ENCODE results near the gene FZR1. TPM values are rescaled to one million over a fixed set of nuclear protein-coding genes. Genes with fewer than 3 reads are reported as not detected.
A peak's percentile ranks its signal among the peaks of the same experiment; 100 is the strongest.

The FZR1 gene
- total RNA-seq, 1 donor from 2014 or later: 31.0 TPM

GRCh38 chr19:3471954-3472655 lies 34.0 kb upstream of the FZR1 start:
- no peak for FAIRE-seq
- DNase-seq (ENCODE audit: low spot score in 2 of 2): peak in 1 of 2 donors; percentile 57

DNA sequence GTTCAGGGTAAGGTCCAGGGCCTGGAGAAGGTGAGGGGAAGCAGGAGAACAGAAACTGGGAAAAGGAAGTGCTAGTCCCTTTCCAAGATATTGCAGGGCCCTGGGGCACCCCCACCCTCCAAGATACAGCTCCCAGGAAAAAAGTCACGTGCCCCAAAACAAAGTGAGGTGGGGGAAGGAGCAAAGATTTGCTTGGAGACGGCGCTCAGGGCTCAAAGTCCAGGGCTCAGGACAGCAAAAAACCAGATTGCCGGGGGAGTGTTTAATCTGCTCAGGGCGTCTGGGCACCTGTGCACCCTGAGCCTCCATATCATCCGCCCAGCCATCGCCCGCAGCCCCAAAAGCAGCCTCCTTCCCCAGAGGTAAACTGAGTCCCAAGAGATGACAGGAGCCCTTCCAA lies 32.1 kb upstream of the FZR1 start:
- FAIRE-seq (no peak), DNase-seq (ENCODE audit: low spot score in 2 of 2) (no peak)

DNA sequence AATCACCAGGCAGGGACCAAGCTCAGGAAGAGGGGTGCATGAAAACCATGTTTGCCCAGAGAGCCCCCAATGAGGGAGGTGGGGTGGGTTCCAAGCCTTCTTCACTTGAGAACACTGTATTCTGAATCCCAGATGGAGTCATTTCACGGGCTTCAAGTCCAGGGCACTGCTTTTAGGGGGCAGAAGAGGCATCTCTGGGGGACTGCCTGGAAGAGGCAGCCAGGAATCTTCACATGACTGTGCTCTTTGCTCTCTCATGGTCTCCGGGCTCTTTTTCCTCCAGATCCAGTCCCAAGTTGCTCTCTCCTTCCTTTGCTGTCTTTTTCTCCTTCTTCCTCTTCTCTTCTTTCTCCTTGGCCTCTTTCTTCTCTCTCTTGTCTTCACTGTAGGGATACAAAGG lies 31.5 kb upstream of the FZR1 start:
- FAIRE-seq: no peak
- DNase-seq (ENCODE audit: low spot score in 2 of 2): no peak

GRCh38 chr19:3475449-3475848 lies 30.7 kb upstream of the FZR1 start:
- DNase-seq (ENCODE audit: low spot score in 2 of 2): no peak
- FAIRE-seq: no peak

GRCh38 chr19:3476830-3477229 lies 29.3 kb upstream of the FZR1 start:
- FAIRE-seq (no peak), DNase-seq (ENCODE audit: low spot score in 2 of 2) (no peak)

GRCh38 chr19:3477506-3477905 lies 28.6 kb upstream of the FZR1 start:
- FAIRE-seq (no peak), DNase-seq (ENCODE audit: low spot score in 2 of 2) (no peak)

DNA sequence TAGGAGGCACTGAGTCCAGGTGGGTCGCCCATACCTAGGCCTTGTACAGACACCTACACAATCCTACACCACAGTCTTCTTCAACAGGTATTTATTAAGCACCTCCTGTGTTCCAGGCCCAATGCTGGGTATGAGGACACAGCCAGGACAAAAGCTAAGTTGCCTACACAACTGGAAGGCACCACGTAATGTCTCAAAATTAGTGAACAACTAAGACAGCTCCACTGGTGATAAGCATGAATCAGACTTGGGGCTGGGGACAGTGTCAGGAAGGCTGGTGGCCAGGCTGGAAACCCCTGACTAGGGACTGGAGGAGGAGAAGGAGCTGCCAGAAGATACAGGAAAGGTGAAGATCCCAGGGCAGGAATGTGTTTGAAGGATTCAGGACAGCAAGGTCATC lies 28.2 kb upstream of the FZR1 start:
- DNase-seq (ENCODE audit: low spot score in 2 of 2): no peak
- FAIRE-seq: no peak

DNA sequence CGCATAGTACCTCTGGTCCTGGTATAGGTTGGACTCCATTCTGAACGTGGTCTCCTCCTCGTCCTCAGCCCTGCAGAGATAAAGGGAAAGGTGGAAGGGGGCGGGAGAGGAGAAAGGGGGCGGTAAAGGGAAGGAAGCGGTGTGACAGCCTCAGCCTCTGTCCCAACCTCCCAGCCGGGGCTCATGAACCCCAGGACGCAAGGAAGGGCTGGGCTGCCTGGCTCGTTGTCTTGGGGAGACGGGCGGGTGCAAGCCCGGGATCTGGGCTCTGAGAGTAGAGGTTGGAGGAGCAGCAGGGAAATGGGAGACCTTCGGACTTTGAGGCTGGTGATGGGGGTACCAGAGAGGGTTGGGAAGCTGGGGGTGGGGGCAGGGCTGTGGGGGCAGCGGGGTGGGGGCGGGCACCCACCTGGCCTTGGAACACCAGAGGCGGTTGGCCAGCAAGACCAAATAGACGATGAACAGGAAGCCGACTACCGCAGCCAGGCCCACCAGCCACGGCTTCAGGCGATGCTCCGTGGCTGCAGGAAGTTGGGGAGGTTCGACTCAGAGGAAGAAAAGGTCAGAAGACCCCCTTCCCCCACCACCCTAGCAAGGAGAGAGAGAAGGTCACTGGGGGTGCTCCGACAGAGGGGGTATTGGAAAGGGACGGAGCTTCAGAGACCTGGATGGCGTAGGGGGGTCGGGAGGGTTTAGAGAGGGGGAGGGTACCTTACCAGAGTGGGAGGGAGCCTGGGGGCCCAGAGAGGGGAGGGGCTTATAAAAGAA lies 27.5 kb upstream of the FZR1 start:
- FAIRE-seq: no peak
- DNase-seq (ENCODE audit: low spot score in 2 of 2): no peak

DNA sequence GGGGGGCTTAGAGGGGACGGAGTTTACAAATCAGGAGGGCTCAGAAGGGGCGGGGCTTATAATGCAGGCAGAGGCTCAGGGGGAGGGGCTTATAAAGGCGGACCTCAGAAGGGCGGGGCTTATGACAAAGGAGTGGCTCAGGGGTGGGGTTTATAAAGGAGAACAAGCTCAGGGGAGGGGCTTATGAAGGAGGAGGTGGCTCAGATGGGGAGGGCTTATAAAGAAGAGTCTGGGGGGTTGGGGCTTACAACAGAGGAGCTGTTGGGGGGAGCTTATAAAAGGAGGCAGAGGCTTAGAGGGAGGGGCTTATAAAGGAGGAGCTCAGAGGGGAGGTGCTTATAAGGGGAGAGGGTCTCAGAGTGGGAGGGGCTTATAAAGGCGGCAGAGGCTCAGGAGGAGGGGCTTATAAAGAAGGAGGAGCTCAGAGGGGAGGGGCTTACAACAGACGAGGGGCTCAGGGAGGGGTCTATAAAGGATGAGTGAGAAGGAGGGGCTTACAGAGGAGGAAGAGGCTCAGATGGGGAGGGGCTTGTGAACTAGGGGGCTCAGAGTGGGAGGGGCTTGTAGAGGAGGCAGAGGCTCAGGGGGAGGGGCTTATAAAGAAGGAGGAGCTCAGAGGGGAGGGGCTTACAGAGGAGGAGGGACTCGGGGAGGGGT lies 26.8 kb upstream of the FZR1 start:
- DNase-seq (ENCODE audit: low spot score in 2 of 2) (no peak), FAIRE-seq (no peak)

DNA sequence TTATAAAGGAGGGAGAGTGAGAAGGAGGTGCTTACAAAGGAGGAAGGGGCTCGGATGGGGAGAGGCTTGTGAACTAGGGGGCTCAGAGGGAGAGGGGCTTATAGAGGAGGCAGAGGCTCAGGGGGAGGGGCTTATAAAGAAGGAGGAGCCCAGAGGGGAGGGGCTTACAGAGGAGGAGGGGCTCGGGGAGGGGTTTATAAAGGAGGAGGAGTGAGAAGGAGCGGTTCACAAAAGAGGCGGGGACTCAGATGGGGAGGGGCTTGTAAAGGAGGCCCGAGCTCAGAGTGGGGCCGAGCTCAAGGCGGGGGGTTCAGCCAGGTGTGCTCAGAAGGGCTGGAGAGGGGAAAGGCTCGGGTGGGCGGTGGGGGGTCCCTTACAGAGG lies 26.3 kb upstream of the FZR1 start:
- DNase-seq (ENCODE audit: low spot score in 2 of 2): no peak
- FAIRE-seq: no peak

- DNase-seq (ENCODE audit: low spot score in 2 of 2): no peak
- FAIRE-seq: no peak
These were observed 25.6 kb upstream of the FZR1 start, which contains the start of gene SMIM24 for GRCh38 chr19:3480383-3481091. Gene SMIM24, minus strand, starts transcription at chr19:3480525. Its CDS starts 62 bp downstream, at chr19:3480463.

DNA sequence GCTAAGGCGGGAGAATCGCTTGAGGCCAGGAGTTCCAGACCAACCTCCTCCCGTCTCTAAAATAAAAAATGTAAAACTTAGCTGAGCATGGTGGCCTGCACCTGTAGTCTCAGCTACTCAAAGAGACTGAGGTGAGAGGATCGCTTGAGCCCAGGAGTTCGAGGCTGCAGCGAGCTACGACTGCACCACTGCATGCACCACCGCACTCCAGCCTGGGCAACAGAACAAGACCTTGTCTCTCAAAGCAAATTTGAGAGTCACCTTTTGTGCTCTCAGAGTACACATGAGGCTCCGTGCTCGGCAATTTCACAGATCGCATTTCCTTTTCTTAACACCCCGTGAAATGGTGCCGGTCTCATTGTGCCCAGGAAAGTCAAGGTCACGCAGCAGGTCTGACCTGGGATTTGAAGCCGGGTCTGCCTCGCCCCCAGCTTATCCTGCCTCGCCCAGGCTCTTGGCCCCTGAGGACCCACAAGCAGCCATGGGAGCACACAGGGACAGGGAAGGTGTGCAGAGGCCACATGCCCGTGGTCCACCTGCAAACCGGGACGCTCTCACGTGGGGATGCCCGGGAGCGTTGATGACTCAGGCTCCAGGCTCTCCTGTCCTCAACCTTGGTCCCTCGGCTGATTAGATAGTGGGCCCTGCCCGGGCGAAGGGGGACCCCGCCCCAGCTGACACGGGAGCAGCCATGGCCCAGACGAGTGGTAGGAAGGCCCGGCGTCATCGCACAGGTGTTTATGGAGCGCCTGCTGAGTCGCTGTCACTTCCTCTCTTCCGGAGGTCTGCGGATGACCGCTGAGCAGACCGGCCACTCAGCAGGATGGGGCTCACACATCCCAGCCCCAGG lies 24.6 kb upstream of the FZR1 start:
- FAIRE-seq (no peak), DNase-seq (ENCODE audit: low spot score in 2 of 2) (no peak)

DNA sequence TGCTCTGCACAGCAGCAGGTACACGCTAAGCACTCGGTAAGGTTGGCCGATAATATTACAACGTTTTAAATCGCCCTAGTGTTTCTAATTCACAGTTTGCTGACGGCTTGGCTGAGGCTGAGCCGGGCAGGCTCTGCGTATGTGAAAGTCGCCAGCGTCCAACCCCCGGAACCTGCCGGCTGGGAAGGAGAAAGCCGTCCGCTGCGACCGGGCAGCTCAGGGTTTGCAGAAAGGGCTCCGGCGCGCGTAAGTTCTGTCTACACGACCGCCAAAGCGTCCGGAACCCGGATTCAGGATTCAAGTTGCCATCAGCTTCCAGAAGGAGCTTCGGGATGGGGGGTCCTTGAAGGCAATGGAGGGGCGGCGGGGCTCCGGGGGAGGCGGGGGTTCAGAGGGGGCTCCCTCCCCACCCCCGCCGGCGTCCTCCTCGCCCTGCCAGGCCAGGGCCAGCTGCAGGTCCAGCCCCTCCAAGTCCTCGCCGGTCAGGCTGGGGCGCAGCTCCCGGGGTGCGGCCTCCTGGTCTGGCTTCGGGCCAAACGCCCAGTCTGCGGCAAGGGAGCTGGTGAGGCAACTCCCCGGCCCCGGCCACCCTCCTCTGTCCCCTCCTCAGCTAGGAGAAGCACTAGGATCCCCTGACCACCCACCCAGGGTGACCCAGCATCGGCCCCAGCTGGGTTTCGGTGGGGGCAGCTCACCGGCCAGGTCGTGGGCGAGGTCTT lies 23.4 kb upstream of the FZR1 start:
- no peak for DNase-seq (ENCODE audit: low spot score in 2 of 2)
- FAIRE-seq: no peak

GRCh38 chr19:3483226-3483628 lies 22.9 kb upstream of the FZR1 start, which contains the start of gene SMIM44:
Gene SMIM44, minus strand, starts transcription at chr19:3483441. Its CDS starts 38 bp downstream, at chr19:3483403.
- no peak for DNase-seq (ENCODE audit: low spot score in 2 of 2)
- no peak for FAIRE-seq

DNA sequence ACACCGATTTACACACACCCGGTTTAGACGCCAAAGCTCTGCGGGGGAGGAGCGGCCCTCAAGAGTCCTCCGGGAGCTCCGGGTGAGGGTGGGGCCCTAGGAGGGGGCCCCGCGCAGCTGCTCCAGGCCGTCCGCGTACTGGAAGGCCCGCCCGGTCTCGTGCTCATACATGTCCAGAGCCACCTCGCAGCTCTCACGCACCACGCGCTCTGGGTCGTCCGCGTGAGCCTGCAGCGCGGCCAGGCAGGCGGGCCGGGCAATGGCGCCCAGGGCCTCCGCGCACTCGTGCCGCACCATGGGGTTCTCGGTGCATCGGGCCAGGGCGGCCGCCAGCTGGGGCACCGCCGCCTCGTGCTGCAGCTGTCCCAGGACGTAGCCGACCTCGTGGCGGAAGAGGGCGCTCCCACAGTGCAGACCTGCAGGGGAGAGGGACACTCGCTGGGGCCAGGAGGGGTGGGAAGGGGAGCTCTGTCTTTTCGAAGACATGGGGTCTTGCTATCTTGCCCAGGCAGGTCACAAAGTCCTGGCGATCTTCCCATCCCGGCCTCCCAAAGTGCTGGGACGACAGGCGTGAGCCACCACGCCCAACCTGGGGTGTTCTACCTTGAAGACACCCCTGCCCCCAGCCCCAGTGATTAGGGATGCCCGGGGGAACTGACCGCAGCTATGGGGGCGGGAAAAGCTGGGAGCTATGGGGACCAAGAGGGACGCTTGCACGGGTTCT lies 14.6 kb upstream of the FZR1 start:
- DNase-seq (ENCODE audit: low spot score in 2 of 2) (no peak), FAIRE-seq (no peak)

GRCh38 chr19:3492131-3492839 lies 13.8 kb upstream of the FZR1 start:
- no peak for FAIRE-seq
- no peak for DNase-seq (ENCODE audit: low spot score in 2 of 2)

DNA sequence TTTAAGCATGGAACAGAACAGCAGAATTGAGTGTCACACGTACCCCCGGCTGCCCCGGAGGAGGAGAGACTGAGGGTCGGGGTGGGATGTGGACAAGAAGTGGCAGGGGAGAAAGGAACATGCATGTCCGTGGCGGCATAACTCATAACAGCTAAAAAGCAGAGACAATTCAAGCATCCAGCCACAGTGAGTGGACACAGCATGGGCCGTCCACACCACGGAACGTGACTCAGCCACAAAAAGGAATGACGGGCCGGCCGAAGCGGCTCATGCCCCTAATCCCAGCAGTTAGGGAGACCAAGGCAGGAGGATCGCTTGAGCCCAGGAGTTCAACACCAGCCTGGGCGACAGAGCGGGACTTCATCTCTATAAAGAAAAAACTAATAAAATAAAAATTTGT lies 13.2 kb upstream of the FZR1 start:
- FAIRE-seq: no peak
- DNase-seq (ENCODE audit: low spot score in 2 of 2): no peak

DNA sequence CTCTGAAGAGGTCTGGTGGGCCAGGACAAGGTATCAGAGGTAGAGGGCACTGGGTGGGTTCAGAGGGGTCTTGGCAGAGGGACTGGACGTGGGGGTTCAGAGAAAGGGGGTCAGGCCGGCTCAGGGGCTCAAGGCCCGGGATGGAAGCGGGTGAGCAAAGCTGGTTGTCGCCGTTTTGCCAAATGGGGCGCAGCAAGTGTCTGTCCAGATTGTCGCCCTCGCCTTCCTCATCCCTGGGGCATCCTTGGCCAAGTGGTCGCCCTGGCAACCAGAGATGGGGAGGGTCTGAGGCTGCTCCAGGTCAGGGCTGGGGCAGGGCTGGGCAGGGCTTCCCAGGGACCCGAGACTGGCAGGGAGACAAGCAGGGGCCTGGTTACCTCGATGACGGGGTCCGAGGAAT lies 12.5 kb upstream of the FZR1 start:
- no peak for FAIRE-seq
- DNase-seq (ENCODE audit: low spot score in 2 of 2): no peak
